Cortex of kidney (tissue), 1 donor: ENCODE measurements around the gene ICAM4.
"Not testable (repeated sequence)": the region's sequence is repeated elsewhere in the genome, so short reads cannot be mapped to it uniquely, and the experiment has no call there.

Source experiments
- DNase-seq: peaks from one replicate; lab custom pipeline; 2025; lab: John Stamatoyannopoulos, UW

Gene ICAM4

DNA sequence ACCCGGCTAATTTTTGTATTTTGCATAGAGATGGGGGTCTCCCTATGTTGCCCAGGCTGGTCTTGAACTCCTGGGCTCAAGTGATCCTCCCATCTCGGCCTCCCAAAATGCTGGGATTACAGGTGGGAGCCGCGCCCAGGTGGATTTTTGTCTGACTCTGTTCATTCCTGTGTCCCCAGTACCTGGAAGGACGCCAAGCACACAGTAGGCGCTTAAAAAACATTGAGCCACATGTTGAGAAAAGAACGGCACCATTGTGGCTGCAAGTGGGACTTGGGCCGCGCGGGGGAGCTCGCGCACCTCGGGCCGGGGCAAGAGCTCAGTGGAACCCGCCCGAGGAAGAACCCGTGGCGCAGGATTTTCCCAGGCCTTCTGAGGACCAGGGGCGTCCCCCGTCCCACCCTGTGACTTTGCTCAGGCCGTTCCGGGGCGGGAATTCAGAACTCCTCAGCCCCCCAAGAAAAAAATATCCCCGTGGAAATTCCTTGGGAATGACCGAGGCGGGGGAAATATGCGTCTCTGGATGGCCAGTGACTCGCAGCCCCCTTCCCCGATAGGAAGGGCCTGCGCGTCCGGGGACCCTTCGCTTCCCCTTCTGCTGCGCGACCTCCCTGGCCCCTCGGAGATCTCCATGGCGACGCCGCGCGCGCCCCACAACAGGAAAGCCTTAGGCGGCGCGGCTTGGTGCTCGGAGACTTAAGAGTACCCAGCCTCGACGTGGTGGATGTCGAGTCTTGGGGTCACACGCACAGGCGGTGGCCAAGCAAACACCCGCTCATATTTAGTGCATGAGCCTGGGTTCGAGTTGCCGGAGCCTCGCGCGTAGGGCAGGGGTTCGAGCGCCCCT, 17.2 kb upstream of the ICAM4 start:
- DNase-seq, result no peak

DNA sequence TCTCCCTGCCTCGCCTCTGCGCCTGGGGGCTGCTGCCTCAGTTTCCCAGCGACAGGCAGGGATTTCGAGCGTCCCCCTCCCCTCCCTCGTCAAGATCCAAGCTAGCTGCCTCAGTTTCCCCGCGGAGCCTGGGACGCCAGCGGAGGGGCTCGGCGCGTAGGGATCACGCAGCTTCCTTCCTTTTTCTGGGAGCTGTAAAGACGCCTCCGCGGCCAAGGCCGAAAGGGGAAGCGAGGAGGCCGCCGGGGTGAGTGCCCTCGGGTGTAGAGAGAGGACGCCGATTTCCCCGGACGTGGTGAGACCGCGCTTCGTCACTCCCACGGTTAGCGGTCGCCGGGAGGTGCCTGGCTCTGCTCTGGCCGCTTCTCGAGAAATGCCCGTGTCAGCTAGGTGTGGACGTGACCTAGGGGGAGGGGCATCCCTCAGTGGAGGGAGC, 16.6 kb upstream of the ICAM4 start:
- DNase-seq, result no peak

DNA sequence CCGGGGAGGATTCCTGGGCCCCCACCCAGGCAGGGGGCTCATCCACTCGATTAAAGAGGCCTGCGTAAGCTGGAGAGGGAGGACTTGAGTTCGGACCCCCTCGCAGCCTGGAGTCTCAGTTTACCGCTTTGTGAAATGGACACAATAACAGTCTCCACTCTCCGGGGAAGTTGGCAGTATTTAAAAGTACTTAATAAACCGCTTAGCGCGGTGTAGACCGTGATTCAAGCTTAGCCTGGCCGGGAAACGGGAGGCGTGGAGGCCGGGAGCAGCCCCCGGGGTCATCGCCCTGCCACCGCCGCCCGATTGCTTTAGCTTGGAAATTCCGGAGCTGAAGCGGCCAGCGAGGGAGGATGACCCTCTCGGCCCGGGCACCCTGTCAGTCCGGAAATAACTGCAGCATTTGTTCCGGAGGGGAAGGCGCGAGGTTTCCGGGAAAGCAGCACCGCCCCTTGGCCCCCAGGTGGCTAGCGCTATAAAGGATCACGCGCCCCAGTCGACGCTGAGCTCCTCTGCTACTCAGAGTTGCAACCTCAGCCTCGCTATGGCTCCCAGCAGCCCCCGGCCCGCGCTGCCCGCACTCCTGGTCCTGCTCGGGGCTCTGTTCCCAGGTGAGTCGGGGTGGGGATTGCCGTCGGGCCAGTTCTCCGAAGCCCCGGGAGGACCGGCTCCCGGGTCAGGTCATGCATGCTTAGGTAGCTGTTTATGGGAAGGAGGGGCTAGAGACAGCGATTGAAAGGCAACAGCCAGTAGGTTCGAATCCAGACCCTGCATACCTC, 15.9 kb upstream of the ICAM4 start, which contains the start of gene ICAM1:
Gene ICAM1 (plus strand): TSS at position 505 of the 779 bp plus-strand sequence. CDS start 40 bp downstream, at position 545.
- DNase-seq, result no peak

DNA sequence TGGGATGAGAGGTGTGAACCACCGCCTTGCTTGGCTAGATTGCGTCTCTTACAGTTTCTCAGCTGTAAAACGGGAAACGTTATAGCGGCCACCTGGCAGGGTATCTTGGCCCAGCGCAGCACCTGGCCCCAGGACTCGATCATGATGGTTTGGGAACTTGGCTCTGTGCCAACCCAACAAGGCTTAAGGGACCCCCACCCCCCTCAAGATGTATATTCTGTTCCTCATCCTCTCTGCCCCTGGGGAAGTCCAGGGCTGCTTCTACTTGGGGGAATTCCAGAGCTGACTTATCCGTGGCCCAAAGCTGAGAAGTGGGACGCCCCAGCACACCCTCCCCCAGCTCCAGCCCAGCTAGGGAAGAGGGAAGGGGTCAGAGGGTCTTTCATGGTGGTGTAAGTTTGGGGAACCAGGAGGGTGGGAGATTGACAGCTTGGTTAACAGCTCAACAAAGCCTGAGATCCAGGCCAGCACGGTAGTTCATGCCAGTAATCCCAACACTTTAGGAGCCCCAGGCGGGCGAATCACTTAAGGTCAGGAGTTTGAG, 15.1 kb upstream of the ICAM4 start:
- DNase-seq, result no peak

DNA sequence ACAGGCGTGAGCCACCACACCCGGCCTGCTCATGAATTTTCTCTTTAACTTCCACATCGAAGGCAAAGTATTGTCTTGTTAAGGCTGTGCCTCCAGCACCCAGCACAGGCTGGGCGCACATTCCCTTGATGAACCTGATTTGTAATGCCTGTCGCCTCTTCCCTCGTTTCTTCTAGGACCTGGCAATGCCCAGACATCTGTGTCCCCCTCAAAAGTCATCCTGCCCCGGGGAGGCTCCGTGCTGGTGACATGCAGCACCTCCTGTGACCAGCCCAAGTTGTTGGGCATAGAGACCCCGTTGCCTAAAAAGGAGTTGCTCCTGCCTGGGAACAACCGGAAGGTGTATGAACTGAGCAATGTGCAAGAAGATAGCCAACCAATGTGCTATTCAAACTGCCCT, 12.2 kb upstream of the ICAM4 start:
- no peak for DNase-seq

DNA sequence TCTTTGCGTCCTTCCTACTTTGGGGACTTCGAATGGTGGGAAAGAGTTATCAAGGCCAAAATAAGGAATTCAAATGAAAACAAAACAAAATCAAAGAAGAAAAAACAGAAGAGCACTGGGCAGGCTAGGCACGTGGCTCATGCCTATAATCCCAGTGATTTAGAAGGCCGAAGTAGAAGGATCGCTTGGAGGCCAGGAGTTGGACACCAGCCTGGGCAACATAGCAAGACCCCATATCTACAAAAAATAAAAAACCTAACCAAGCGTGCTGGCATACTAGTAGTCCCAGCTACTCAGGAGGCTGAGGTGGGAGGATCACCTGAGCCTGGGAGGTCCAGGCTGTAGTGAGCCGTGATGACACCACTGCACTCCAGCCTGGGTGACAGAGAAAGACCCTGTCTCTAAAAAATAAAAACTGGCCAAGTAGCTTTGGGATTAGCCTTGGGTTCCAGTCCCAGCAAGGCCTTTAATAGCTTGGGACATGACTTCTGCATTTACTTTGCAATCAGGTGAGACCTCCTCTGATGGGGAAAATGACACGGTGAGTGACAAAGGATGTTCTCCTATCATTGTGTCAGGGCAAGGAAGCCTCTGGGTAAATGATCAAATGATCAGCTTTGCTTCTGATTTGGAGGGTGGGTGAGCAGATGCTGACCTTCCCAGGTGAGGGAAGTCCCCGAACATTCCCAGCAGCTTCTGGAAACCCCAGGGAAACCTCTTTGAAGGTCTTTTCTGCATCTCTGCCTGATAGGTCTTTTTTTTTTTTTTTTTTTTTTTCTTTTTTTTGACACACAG, 8.8 kb upstream of the ICAM4 start:
- DNase-seq, result no peak

DNA sequence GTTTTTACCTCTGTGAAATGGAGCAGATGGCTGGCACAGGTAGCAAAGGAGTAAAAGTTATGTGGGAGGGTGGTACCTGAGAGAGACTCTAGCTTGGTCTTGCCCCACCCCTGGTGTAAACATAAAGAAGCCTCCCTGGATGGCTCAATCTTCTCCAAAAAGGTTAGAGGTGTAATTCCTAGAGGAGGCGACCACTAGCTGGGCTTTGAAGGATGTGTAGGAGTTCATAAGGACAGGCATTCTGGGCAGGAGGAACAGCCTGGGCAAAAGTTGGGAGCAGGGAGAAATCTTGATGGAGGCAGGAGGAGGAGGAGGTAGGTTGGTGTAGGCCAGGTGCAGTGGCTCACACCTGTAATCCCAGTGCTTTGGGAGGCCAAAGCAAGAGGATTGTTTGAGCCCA, 7.8 kb upstream of the ICAM4 start:
- DNase-seq, result no peak

DNA sequence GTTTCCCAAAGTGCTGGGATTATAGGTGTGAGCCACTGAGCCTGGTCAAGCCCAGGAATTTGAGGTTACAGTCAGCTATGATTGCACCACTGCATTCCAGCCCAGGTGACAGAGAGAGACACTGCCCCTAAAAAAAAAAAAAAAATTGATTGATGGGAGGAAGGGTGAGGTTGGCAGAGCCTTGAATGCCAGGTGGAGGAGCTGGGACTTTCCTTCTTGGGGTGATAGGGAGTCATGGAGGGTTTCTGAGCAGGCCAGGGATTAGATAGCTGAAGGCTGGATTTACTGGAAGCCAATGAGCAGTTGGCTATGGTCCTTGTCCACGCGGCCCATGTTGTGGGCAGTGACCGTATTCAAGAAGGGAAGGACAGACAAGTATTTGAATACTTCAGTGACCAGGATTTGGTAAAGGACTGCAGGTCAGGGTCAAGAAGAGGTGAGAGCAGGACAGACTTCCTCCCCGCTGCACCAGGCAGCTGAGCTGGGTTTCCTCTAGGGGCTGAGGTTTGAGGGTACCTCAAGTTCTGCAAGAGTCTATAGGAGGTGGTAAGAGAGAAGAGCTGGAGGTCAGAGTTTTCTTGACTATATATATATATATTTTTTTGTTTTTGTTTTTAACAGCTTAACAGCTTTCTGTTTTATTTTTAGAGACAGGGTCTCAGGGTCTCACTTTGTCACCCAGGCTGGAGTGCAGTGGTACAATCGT, 6.9 kb upstream of the ICAM4 start:
- DNase-seq, result no peak

DNA sequence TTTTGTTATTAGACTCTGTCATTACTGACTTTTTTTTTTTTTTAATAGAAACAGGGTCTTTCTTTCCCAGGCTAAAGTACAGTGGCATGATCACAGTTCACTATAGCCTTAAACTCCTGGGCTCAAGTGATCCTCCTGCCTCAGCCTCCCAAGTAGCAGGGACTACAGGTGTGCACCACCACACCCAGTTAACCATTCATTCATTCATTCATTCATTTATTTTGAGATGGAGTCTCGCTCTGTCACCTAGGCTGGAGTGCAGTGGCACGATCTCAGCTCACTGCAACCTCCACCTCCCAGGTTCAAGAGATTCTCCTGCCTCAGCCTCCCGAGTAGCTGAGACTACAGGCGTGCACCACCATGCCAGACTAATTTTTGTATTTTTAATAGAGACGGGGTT, 4.7 kb upstream of the ICAM4 start:
- DNase-seq, result not testable (repeated sequence)

DNA sequence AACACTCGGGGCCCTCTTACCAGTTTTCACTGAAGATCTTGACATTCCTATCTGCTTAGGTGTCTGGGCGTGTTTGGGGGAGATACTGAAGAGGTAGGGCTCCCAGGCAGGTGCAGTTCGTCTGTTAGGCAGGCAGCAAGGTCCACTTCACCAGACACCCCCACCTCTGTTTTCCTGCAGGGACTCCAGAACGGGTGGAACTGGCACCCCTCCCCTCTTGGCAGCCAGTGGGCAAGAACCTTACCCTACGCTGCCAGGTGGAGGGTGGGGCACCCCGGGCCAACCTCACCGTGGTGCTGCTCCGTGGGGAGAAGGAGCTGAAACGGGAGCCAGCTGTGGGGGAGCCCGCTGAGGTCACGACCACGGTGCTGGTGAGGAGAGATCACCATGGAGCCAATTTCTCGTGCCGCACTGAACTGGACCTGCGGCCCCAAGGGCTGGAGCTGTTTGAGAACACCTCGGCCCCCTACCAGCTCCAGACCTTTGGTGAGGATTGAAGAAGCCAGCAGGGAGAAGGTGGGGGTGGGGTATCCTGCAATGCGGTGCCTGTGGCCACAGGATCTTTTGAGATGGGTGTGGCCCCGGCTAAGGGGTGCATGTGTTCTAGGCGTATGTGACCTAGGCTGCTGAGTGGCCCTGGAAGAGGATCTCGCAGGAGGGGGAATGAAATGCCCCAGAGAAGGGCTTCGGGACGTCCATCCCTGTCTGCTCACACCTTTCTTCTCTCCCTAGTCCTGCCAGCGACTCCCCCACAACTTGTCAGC, 3.3 kb upstream of the ICAM4 start:
- DNase-seq, result no peak

DNA sequence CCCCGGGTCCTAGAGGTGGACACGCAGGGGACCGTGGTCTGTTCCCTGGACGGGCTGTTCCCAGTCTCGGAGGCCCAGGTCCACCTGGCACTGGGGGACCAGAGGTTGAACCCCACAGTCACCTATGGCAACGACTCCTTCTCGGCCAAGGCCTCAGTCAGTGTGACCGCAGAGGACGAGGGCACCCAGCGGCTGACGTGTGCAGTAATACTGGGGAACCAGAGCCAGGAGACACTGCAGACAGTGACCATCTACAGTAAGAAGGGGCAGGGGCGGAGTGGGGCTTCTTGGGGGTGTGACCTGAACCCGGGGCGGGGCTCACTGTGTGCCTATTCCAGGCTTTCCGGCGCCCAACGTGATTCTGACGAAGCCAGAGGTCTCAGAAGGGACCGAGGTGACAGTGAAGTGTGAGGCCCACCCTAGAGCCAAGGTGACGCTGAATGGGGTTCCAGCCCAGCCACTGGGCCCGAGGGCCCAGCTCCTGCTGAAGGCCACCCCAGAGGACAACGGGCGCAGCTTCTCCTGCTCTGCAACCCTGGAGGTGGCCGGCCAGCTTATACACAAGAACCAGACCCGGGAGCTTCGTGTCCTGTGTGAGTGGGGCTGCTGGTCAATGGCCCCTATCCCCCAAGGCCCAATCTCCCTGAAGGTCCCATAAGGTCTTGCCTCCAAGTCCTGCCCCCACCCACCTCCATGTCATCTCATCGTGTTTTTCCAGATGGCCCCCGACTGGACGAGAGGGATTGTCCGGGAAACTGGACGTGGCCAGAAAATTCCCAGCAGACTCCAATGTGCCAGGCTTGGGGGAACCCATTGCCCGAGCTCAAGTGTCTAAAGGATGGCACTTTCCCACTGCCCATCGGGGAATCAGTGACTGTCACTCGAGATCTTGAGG, 2.4 kb upstream of the ICAM4 start:
- DNase-seq, result no peak

DNA sequence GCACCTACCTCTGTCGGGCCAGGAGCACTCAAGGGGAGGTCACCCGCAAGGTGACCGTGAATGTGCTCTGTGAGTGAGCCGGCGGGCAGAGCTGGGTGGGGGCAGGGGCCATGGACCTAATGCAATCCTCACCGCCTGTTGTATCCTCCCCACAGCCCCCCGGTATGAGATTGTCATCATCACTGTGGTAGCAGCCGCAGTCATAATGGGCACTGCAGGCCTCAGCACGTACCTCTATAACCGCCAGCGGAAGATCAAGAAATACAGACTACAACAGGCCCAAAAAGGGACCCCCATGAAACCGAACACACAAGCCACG, 1.8 kb upstream of the ICAM4 start:
- DNase-seq, result no peak

DNA sequence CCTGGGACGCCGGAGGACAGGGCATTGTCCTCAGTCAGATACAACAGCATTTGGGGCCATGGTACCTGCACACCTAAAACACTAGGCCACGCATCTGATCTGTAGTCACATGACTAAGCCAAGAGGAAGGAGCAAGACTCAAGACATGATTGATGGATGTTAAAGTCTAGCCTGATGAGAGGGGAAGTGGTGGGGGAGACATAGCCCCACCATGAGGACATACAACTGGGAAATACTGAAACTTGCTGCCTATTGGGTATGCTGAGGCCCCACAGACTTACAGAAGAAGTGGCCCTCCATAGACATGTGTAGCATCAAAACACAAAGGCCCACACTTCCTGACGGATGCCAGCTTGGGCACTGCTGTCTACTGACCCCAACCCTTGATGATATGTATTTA, 1.4 kb upstream of the ICAM4 start:
- no peak for DNase-seq

DNA sequence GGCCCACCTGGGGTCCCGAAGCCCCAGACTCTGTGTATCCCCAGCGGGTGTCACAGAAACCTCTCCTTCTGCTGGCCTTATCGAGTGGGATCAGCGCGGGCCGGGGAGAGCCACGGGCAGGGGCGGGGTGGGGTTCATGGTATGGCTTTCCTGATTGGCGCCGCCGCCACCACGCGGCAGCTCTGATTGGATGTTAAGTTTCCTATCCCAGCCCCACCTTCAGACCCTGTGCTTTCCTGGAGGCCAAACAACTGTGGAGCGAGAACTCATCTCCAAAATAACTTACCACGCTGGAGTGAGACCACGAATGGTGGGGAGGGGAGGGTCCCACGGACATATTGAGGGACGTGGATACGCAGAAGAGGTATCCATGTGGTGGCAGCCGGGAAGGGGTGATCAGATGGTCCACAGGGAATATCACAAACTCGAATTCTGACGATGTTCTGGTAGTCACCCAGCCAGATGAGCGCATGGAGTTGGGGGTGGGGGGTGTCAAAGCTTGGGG, 2.0 kb downstream of the ICAM4 start:
- no peak for DNase-seq

DNA sequence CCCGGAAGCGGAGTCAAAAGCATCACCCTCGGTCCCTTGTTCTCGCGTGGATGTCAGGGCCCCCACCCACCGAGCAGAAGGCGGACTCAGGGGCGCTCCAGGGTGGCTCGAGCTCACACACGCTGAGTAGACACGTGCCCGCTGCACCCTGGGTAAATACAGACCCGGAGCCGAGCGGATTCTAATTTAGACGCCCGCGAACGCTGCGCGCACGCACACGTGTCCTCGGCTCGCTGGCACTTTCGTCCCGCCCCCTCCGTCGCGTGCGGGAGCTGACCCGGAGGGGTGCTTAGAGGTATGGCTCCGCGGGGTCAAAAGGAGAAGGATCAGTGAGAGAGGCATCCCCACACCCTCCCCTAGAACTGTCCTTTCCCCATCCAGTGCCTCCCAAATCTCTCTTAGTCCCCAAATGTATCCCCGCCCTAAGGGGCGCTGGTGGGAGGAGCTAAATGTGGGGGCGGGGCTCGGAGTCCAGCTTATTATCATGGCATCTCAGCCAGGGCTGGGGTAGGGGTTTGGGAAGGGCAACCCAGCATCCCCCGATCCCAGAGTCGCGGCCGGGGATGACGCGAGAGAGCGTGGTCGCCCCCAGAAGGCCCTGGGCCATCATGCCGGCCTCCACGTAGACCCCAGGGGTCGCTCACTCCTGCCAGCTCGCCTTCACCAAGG, 2.5 kb downstream of the ICAM4 start:
- no peak for DNase-seq

DNA sequence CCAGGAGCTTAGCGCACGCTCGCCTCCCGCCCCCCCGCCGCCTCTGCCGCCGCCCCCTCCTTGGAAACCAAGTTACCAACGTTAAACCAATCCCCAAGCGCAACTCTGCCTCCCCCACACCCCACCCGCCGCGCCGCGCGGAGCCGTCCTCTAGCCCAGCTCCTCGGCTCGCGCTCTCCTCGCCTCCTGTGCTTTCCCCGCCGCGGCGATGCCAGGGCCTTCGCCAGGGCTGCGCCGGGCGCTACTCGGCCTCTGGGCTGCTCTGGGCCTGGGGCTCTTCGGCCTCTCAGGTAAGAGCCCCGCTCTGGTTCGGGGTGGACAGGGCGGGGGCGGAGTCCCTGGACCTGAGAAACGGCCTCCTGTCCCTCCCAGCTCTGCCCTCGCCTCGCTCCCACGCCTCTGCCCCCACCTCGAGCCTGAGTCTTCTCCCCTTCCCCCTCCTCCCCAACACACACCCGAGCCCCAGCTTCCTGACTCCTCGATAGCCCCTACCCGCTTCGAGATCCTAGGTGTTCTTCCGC, 3.1 kb downstream of the ICAM4 start, which contains the start of gene ICAM5:
Gene ICAM5 (plus strand): TSS at position 117 of the 521 bp plus-strand sequence. CDS start 92 bp downstream, at position 209.
- DNase-seq, result no peak

DNA sequence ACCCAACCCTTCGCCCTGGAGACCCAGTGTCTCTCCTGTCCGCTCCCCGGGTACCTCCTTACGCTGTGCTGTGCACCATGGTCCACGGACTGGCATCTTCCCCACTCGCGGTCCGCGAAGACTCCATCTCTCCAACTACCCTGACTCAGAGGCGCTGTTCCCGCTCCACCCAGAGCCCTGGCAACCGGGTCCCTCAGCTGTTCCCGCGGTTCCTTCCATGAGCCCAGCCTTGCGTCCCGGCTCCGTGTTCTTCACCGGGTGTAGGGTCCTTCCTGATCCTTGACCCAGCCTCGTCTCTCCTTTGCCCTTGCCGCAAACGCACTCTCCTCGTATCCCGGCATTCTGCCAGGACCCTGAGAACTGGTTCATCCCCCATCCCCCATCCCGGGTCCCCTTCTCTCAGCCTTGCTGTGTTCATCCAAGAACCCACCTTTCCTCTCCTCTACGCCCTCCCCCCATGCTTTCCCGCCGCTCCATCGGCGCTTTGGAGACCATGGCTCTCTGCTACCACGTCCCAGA, 3.7 kb downstream of the ICAM4 start:
- DNase-seq, result no peak

DNA sequence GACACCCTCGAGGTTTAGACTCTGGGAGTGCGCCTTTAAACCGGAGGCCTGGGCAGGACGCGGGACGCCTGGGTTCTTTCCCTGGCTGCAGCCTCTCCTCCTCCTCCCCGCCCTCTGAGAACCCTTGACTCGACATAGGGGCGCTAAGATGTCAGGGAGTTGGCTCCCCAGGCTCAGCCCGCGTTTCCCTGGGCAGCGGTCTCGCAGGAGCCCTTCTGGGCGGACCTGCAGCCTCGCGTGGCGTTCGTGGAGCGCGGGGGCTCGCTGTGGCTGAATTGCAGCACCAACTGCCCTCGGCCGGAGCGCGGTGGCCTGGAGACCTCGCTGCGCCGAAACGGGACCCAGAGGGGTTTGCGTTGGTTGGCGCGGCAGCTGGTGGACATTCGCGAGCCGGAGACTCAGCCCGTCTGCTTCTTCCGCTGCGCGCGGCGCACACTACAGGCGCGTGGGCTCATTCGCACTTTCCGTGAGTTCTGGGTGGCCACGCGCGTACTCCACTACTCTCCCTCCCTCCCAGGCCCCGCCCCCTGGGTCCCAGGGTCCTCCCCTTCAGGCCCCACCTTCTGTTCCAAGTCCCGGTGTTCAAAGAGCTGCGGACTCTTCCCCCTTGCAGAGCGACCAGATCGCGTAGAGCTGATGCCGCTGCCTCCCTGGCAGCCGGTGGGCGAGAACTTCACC, 4.3 kb downstream of the ICAM4 start:
- no peak for DNase-seq
